ENCODE measurements around the gene KIF4A. TPM values are rescaled to one million over a fixed set of nuclear protein-coding genes. Genes with fewer than 3 reads are reported as not detected.

KIF4A gene
- total RNA-seq, 4 donors from 2014 or later: 0.39 to 1.8 (median 0.99) TPM

DNA sequence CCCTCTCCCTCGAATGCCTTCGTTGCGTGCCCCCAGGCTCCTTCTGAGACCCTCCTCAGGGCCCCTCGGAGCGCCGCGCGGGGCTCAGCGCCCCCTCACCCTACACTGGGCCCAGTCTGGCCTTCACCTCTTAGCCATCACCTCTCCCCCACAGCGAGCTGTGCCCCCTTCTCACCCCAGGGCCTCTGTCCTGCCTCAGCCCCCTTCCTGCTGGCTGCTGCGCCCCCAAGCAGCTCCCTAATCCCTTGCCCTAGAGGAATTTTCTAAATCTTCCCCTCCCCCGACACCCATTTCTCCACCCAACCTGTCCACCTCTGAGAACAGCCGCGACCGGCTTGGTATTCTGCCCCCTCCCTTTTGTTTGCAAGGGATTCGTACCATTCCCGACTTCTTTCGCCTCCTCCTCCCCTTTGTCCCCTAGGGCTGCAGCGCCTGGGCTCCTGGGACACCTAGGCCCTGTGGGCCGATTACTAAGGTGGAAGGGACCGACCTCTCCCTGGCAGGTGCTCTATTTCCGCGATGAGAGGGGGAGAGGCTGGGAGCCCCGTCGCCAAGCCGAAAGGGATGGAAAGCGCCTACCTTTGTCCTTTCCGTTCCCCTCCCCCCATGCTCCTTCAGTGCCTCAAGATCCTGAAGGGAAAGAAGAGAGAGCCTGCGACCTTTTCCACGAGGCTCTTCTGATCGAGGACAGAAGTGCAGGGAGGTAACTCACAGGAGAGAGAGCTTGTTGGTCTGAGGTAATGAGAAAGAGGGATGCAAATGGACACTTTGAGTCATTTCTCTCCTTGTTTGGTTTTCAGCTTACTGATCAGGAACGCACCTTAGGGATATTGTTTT is 165.7 kb downstream of the KIF4A start:
- DNase-seq (ENCODE audit: low spot score in 2 of 2): no peak
- H3K4me3 ChIP-seq (ENCODE audit: low read depth, poor library complexity, severe bottlenecking): no peak overlapping the region
- intact Hi-C loops (cut with DNase I; ENCODE audit: low total_unique reads): no loop called here
- WGBS, 2 donors: 18 to 45% methylated on average over 32 of the region's 32 CpGs
- no peak for TF ChIP-seq POLR2A (IDR thresholded peaks at IDR 0.05)
- TF ChIP-seq, protein P1, sequence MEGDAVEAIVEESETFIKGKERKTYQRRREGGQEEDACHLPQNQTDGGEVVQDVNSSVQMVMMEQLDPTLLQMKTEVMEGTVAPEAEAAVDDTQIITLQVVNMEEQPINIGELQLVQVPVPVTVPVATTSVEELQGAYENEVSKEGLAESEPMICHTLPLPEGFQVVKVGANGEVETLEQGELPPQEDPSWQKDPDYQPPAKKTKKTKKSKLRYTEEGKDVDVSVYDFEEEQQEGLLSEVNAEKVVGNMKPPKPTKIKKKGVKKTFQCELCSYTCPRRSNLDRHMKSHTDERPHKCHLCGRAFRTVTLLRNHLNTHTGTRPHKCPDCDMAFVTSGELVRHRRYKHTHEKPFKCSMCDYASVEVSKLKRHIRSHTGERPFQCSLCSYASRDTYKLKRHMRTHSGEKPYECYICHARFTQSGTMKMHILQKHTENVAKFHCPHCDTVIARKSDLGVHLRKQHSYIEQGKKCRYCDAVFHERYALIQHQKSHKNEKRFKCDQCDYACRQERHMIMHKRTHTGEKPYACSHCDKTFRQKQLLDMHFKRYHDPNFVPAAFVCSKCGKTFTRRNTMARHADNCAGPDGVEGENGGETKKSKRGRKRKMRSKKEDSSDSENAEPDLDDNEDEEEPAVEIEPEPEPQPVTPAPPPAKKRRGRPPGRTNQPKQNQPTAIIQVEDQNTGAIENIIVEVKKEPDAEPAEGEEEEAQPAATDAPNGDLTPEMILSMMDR (IDR thresholded peaks at IDR 0.05): no peak

DNA sequence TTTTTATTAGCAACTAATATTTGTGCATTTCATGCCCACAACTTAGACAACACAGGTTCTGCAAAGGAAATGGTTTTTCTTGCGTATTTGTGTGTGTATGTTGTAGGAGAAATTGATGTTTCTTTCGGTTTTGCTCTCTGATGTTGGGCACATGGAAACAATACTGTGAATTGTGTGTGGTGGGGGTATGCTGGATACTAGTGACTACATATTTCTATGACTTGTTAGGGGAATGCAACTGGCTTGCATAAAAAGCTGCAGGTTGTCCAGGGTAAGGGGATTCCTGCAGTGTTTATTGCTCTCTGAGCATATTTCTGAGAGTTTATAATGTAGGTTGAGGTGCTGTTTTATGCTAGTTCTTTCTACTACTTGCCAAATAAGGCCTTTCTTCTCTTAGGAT is 166.4 kb downstream of the KIF4A start:
- intact Hi-C loops (cut with DNase I; ENCODE audit: low total_unique reads): no loop called here
- DNase-seq (ENCODE audit: low spot score in 2 of 2): no peak
- H3K4me3 ChIP-seq (ENCODE audit: low read depth, poor library complexity, severe bottlenecking): no peak overlapping the region
- WGBS, 2 donors: 33 to 55% methylated on average over 2 of the region's 2 CpGs
- TF ChIP-seq POLR2A (IDR thresholded peaks at IDR 0.05): no peak

DNA sequence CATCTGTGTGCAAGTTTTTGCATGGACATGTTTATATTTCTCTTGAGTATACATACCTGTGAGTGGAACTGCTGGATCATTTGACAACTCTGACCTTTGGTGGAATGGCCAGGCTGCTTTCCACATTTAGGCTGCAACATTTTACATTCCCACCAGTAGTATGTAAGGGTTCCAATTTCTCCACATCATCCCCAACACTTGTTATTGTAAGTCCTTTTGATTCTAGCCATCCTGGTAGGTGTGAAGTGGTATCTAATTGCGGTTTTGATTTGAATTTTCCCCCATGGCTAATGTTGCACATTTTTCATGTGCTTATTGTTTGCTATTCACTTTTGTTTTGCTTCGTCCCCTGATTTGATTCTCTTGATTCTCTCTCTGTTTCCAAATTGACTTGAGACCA is 171.1 kb downstream of the KIF4A start:
- H3K4me3 ChIP-seq (ENCODE audit: low read depth, poor library complexity, severe bottlenecking): no peak overlapping the region
- TF ChIP-seq, protein P1 (IDR thresholded peaks at IDR 0.05): no peak
- TF ChIP-seq POLR2A (IDR thresholded peaks at IDR 0.05): no peak
- intact Hi-C loops (cut with DNase I; ENCODE audit: low total_unique reads): no loop called here
- WGBS, 2 donors: 73 to 97% methylated on average over 2 of the region's 2 CpGs
- no peak for DNase-seq (ENCODE audit: low spot score in 2 of 2)

DNA sequence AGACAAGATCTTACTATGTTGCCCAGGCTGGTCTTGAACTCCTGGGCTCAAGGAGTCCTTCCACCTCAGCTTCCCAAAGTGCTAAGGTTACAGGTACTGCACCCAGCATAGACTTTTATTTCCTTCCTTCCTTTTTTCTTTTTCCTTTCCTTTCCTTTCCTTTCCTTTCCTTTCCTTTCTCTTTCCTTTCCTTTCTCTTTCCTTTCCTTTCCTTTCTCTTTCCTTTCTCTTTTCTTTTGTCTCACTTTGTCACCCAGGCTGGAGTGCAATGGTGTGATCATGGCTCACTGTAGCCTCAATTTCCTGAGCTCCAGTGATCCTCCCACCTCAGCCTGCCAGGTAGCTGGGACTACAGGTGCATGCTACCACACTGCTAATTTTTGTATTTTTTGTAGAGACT is 174.1 kb downstream of the KIF4A start:
- no peak for TF ChIP-seq POLR2A (IDR thresholded peaks at IDR 0.05)
- TF ChIP-seq, protein P1 (IDR thresholded peaks at IDR 0.05): no peak
- no peak overlapping the region for H3K4me3 ChIP-seq (ENCODE audit: low read depth, poor library complexity, severe bottlenecking)
- DNase-seq (ENCODE audit: low spot score in 2 of 2): no peak
- intact Hi-C loops (cut with DNase I; ENCODE audit: low total_unique reads): no loop called here

DNA sequence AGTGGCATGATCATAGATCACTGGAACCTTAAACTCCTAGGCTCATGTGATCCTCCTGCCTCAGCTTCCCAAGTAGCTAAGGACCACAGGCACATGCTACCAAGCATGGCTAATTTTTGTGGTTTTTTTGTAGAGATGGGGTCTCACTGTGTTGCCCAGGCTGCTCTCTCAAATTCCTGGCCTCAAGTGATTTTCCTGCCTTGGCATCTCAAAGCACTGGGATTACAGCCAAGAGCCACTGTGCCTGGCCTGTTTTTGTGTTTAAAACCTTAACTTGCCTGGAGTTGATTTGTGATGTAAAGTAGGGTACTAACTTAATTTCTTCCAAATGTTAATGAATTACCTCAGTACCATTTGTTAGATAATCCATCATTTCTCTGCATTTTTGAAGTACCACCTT is 177.1 kb downstream of the KIF4A start:
- intact Hi-C loops (cut with DNase I; ENCODE audit: low total_unique reads): no loop called here
- DNase-seq (ENCODE audit: low spot score in 2 of 2): no peak
- no peak overlapping the region for H3K4me3 ChIP-seq (ENCODE audit: low read depth, poor library complexity, severe bottlenecking)
- TF ChIP-seq POLR2A (IDR thresholded peaks at IDR 0.05): no peak
- TF ChIP-seq, protein P1 (IDR thresholded peaks at IDR 0.05): no peak

DNA sequence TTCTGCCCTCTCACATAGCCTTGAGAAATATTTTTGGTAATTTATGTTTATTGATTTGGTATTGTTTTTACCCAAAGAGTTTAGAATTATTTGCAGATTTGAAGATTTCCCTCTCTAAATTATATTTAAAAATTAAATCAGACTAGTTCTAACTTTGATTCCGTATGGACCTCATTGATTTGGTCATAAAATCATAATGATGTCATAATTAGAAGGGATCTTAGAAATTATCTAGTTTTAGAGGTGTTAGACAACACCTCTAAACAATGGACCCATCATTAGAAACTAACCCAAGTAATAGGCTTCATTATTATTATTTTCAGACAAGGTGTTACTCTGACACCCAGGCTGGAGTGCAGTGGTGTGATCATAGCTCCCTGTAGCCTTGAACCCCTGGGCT is 178.8 kb downstream of the KIF4A start:
- WGBS, 2 donors: 76 to 97% methylated on average over 1 of the region's 1 CpG
- no peak overlapping the region for H3K4me3 ChIP-seq (ENCODE audit: low read depth, poor library complexity, severe bottlenecking)
- TF ChIP-seq POLR2A (IDR thresholded peaks at IDR 0.05): no peak
- TF ChIP-seq, protein P1 (IDR thresholded peaks at IDR 0.05): no peak
- intact Hi-C loops (cut with DNase I; ENCODE audit: low total_unique reads): no loop called here
- no peak for DNase-seq (ENCODE audit: low spot score in 2 of 2)

Other genes with a start within 250 kb of the KIF4A start
- gene AWAT2, start 240.2 kb upstream of the KIF4A start, total RNA-seq: 10 to 100 TPM in 2 of 4 donors, 1 to 10 TPM in 1, under 1 TPM in 1; 0.88 to 10.8 (median 6.3) TPM
- not detected for gene OTUD6A, start 227.6 kb upstream of the KIF4A start, total RNA-seq
- gene IGBP1, start 156.7 kb upstream of the KIF4A start, total RNA-seq: 10 to 100 TPM; 74.1 to 97.1 (median 87.1) TPM
- gene DGAT2L6, start 112.6 kb upstream of the KIF4A start, total RNA-seq: 10 to 100 TPM in 2 of 4 donors, 1 to 10 TPM in 1, under 1 TPM in 1; 0.42 to 24.9 (median 12.3) TPM
- 1 to 10 TPM in 2 of 4 donors, under 1 TPM in 2; 0.46 to 6.2 (median 1.7) TPM for gene AWAT1, start 55.4 kb upstream of the KIF4A start, total RNA-seq
- gene P2RY4, start 29.9 kb upstream of the KIF4A start, total RNA-seq: 1 to 10 TPM in 3 of 4 donors, under 1 TPM in 1; 0.30 to 7.4 (median 3.9) TPM
- under 1 TPM in 1 of 4 donors, not detected in 3; 0.25 TPM for gene ARR3, start 21.8 kb upstream of the KIF4A start, total RNA-seq
- gene RAB41, start 7.9 kb upstream of the KIF4A start, total RNA-seq: not detected
- gene PDZD11, start 177 bp upstream of the KIF4A start, total RNA-seq: 10 to 100 TPM; 19.9 to 35.3 (median 33.2) TPM
- gene GDPD2, start 133.2 kb downstream of the KIF4A start, total RNA-seq: 10 to 100 TPM; 12.8 to 32.9 (median 22.8) TPM
- gene DLG3, start 154.7 kb downstream of the KIF4A start, total RNA-seq: 10 to 100 TPM; 26.1 to 40.2 (median 35.9) TPM